Stomach (tissue), 4 donors: ENCODE measurements around the gene OR52K2.

Experiments used
- POLR2A ChIP-seq, 4 donors: fragments of 450-650 bp; IDR thresholded peaks; one replicate each; pipeline ENCODE4 v1.6.1; 2016; ENCODE audit warnings: antibody characterized with exemption in 4 of 4, control low read depth in 2 of 4, mild to moderate bottlenecking in 1 of 4, moderate library complexity in 1 of 4
- TF ChIP-seq, protein P1 (sequence below), 7 experiments: fragments of 450-650 bp in 4 of 7; fragments of 200-600 bp in 3 of 7; sonication (generic) in 3 of 7; IDR thresholded peaks; one replicate each; pipeline ENCODE4 v1.5.1; 2016 to 2019; ENCODE audit warnings: antibody characterized with exemption in 7 of 7, control low read depth in 2 of 7, mild to moderate bottlenecking in 1 of 7

- TF ChIP-seq, protein P1, sequence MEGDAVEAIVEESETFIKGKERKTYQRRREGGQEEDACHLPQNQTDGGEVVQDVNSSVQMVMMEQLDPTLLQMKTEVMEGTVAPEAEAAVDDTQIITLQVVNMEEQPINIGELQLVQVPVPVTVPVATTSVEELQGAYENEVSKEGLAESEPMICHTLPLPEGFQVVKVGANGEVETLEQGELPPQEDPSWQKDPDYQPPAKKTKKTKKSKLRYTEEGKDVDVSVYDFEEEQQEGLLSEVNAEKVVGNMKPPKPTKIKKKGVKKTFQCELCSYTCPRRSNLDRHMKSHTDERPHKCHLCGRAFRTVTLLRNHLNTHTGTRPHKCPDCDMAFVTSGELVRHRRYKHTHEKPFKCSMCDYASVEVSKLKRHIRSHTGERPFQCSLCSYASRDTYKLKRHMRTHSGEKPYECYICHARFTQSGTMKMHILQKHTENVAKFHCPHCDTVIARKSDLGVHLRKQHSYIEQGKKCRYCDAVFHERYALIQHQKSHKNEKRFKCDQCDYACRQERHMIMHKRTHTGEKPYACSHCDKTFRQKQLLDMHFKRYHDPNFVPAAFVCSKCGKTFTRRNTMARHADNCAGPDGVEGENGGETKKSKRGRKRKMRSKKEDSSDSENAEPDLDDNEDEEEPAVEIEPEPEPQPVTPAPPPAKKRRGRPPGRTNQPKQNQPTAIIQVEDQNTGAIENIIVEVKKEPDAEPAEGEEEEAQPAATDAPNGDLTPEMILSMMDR (IDR thresholded peaks at IDR 0.05) = no peak
- no peak for TF ChIP-seq POLR2A (IDR thresholded peaks at IDR 0.05)
Observed at GRCh38 chr11:4495986-4496385, 46.9 kb downstream of the OR52K2 start.
